Measurements from ENCODE around the gene CHD9.

The CHD9 gene

DNA sequence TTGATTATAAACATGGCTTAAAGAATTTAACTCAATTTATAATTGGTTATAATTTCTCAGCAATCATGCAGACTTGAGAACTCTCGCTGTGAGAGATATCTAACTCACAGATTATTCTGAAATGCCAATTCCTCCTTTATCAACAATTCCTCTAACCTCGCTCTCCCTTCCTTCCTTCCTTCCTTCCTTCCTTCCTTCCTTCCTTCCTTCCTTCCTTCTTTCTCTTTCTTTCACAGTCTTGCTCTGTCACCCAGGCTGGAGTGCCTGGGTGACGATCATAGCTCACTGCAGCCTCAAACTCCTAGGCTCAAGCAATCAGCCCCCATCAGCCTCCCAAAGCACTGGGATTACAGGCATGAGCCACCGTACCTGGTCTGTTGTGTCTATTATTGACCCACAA, 42.4 kb downstream of the CHD9 start:
- no peak for DNase-seq

DNA sequence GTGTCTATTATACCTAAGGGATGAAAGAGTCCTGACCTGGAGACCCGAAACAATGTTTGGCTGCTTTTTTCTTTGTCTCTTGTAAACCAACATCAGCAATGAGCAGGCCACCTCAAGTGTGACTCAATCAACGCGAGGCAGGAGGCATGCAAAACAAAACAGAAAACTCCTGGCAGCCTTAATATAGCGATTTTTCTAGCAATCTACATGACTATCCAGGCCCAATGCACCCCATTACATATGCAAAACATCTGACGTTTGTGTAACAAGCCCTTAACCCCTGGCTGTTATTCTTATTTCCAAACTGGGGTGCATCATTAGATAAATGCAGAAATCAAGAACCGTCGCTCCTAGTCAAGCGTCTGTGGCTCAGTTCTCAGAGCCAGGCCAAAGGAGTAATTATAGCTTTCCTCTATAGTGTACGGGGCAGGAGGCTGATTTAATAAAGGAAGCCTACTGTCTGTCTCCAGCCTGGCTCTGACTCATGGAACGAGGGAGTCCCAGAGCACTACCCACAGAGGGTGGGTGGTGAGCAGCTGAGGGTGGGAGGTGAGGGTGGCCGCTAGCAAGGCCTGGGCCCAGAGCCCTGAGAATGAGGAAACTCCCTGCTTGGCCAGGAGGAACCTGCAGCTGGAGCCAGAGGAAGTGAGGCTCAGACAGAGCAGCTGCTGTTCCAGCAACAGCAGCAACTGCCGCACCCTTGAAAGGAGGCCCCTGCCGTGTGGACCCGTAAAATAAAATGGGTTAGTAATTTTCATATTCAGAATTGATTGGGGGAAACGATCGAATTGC, 43.9 kb downstream of the CHD9 start:
- DNase-seq, result peak; percentile 94 to 96 (median 95)

DNA sequence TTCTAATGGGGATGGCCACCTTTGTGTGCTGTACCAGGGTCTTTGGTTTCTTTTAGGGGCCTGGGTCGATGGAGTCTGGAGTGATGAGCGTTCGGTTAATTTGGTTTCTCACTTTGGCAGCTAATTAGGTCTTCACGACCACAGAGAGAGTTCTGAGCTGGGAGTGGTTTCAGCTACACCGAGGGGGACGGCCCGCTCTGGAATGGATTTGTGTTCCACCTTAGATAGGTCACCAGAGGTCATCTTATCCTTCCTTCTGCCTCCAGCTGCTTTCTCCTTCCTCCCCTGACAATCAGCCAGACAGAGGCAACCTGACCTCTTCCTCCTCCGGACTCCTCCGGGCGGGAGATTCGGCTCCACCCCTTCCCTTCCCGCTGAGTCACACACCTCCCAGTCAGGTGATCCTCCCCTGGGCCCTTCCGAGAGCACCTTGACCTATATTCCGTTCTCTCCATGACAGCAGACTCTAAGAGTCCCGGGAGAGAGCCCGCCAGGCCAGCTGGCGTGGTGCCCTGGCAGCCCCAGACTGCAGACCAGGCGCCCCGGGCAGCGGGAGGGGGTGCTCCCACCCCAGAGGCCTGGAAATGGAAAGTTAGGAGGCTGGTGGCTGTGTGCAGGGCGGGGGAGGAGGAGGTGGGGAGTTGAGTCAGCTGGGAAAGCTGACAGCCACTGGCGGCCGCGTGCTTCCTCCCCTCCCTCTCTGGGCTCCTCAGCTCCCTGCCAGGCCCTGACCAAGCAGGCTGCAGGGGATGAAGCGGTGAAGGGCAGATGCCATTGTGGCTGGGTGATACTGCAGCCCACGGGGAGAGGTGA, 44.7 kb downstream of the CHD9 start:
- DNase-seq, result peak; percentile 85 to 93 (median 89)

DNA sequence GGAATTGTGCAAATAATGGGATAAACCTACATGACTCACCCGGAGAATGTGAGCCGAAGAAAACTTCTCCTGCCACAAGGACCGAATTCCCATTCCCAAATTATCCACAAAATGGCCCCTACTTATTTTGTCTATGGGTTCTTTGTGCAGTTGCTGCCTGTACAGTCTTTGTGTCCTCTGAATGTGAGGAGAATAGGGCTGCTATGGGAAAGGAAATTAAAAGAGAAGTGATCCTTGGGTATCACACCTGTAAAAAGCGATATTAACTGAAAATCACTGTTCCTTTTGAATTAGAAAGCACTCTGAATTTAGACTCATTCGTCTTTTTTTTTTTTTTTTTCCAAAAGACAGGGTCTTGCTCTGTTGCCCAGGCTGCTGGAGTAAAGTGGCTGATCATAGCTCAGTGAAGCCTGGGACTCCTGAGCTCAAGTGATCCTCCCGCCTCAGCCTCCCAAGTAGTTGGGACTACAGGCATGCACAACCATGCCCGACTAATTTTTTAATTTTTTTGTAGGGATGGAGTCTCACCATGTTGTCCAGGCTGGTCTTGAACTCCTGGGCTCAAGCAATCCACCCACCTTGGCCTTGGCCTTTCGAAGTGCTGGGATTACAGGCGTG, 45.4 kb downstream of the CHD9 start:
- DNase-seq, result no peak

GRCh38 chr16:53100889-53101288, 46.1 kb downstream of the CHD9 start:
- no peak for DNase-seq

GRCh38 chr16:53103811-53104210, 49.0 kb downstream of the CHD9 start:
- DNase-seq, result no peak

- DNase-seq, result no peak
These were observed 50.8 kb downstream of the CHD9 start for GRCh38 chr16:53105565-53105964.

- DNase-seq, result peak; percentile 46 to 64 (median 55)
These were observed 56.4 kb downstream of the CHD9 start for GRCh38 chr16:53111078-53111791.

- no peak for DNase-seq
These were observed 57.2 kb downstream of the CHD9 start for GRCh38 chr16:53112015-53112414.

- DNase-seq, result no peak
These were observed 60.3 kb downstream of the CHD9 start for GRCh38 chr16:53115047-53115446.

GRCh38 chr16:53115773-53116172, 61.0 kb downstream of the CHD9 start:
- no peak for DNase-seq

DNA sequence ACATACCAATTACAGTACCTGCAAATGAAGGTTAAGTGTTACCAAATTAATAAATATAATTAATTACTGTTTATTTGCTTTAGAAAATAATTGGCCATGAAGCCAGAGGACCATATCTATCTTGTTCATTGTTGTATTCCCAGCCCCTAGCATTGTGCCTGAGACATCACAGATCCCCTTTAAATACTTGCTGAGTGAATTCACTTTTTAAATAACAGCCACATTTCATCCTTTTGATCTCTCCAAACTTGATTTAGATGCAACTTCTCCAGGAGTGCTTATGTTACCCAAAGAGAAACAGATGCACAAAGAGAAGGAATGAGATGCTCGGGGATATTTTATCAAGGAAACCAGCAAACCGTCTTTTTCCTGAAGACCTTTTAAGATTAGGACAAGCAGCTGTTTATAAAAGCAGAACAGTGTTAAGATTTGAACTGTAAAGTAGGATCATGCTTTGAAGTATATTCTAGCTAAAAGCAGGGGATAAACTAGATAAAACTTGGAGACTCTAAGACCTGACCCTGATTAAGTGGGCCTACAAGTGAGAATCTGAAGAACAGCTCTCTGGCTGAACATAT, 66.3 kb downstream of the CHD9 start:
- DNase-seq, result no peak

DNA sequence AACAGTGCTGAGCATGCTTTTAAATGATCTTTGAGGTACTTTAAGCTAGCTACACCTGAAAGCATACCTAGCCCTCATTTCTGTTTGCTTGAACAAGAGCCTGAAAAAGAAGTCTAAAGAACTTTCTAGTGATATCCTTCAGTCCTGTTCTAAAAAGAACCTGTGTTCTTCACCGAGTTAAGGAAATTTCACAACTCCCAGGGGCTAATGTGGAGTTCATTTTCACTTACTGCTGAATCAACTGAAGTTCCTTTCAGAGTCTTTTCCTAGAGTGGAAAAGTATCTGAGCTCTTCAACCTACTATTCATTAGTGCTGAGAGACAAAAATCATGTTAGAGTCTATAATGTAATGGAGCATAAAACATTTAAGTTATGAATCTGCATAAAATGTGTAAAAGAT, 66.9 kb downstream of the CHD9 start:
- no peak for DNase-seq

DNA sequence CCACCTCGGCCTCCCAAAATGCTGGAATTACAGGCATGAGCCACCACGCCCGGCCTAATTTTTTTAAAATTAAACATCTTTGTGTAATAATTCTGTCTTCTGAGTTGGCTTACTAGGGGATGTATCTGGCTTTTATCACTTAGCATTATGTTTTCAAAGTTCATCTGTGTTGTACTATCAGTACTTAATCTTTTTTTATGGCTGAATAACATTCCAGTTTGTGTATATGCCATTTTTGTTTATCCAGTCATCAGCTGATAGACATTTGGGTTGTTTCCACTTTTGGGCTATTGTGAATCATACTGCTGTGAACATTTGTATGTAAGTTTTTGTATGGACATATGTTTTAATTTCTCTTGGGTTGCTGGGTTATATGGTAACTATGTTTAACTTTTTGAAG, 69.0 kb downstream of the CHD9 start:
- DNase-seq, result no peak

DNA sequence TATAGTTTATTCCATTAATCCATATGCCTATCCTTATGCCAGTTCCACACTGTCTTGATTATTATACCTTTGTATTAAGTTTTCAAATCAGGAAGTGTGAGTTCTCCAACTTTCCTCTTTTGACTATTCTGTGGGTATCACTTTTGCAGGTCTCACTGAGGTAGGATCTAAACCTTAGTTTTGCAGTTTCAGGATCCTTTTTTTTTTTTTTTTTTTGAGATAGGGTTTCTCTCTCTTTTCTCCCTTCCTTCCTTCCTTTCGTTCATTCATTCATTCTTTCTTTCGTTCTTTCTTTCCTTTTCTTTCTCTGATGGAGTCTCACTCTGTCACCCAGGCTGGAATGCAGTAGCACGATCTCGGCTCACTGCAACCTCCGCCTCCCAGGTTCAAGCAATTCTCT, 71.6 kb downstream of the CHD9 start:
- DNase-seq, result no peak

- DNase-seq, result peak in 1 of 3 donors; percentile 4
These were observed 74.7 kb downstream of the CHD9 start for GRCh38 chr16:53129281-53130158.

DNA sequence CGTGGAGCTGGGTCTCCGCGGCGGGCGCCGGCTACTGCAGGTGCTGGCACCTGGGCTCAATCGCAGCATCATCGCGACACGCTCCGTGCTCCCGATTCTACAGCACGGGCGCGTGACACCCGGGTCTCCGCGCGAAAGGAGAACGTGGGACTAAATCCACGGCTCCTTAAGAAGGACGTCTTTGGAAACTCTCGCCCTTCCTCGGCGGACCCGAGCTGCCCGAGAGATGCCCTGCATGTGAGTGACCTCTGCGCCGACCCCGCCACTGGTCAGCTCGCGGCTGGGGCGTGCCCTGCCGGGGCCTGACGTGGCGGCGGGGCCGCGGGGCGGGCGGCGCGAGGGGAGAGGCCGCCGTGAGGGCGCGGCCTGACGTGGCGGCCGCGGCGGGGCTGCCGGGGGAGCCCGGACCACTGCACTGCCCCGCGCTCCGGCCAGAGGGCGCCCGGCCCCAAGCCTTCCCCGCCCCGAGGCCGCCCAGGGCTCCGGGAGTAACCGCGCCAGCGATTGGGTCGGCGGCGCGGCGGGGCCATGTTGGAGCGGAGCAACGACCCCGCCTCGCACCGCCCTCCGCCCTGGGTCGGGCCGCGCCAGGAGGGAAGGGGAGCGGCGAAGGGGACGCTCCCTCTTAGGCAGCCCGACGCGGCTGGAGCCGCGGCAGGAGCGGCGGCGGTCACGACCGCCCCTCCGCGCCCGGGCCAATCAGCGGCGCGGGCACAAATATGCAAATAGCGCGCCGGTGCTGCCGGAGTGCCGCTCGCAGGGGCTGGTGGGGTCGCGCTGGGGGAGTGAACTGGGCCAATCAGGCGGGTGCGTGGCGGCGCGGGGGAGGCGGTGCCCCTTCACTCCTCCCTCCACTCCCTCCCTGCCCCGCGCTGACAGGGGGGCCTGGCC, 75.6 kb downstream of the CHD9 start:
- DNase-seq, result peak; percentile 96 to 99 (median 98)

- DNase-seq, result no peak
These were observed 76.2 kb downstream of the CHD9 start for GRCh38 chr16:53131050-53131362.

DNA sequence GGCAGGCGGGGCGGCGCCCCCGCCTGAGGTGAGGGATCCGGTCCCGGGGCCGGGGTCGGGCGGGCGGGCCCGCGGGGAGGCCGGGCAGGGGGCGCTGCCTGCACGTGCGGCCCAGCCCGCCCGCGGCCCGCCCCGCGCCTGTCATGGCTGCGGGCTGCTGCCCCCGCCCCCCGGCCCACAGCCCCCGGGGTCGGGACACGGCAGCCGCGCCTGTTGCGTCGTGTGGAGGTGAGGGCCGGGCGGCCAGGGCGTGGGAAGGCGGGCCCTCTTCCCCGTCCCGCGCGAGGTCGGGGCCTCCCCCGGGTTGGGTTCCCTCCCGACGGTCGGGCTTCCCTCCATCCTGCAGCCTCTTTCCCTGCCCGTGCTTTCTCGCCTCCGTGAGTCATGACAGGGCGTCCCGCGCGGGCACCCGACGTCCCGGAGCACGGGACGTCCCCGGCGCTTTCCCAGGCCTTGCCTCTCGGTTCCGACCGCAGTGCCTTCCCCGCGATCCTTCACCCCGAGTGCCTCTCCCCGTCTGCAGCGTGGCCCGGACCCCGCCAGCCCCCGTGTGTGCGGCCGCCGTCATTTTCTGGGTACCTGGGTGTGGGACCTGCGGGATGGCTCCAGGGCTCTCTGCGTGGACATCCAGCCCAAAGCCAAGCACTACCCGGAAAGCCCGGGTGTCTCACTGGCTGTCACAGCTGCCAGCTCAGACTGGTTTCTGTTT, 76.7 kb downstream of the CHD9 start:
- DNase-seq, result peak; percentile 92 to 93 (median 92)

DNA sequence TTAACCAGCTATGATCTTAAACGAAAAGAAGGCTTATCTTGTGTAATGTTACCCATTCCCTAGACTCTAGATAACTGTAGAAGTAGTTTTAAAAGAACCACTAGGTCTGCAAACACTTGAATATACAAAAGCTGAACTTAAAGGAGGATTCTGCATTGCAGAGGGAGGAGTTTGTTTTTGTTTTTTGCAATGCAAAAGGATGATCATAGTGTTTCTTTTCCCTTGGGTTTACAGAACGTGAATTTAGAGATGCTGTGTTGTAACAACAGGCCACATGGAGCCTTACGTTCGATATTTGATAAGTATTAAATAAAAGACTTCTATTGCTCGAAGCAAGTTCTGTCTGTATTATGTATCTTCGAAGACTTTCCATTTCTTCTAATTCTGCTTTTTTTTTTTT, 77.6 kb downstream of the CHD9 start:
- DNase-seq, result no peak
